Left lung (tissue), 10 donors: Measurements from ENCODE around the gene DEXI. TPM values are rescaled to one million over a fixed set of nuclear protein-coding genes. Genes with fewer than 3 reads are reported as not detected.

Source experiments
- ATAC-seq: fragments of 200-7000 bp; cut with Tn5 transposase; one replicate; pipeline ENCODE4 v1.9.1; 2020; ENCODE audit warnings: moderate library complexity
- DNase-seq, 4 donors: peaks; one replicate each; pipeline ENCODE4 v3.0.0-alpha.2; 2013 to 2020
- H3K27ac ChIP-seq, 2 donors: fragments of 200-600 bp; sonication (generic) in 1 of 2; one replicate each; pipeline versions ENCODE4 v1.5.0 to v1.8.0; 2020 to 2021
- H3K27me3 ChIP-seq, 2 donors: fragments of 200-600 bp; sonication (generic) in 1 of 2; one replicate each; pipeline versions ENCODE4 v1.5.0 to v1.8.0; 2020 to 2021
- H3K36me3 ChIP-seq, 2 donors: fragments of 200-600 bp; sonication (generic) in 1 of 2; one replicate each; pipeline versions ENCODE4 v1.5.0 to v1.8.0; 2020 to 2021
- H3K4me1 ChIP-seq, 2 donors: fragments of 200-600 bp; one replicate each; pipeline ENCODE4 v1.8.0; 2021
- H3K4me3 ChIP-seq, 2 donors: fragments of 200-600 bp; sonication (generic) in 1 of 2; one replicate each; pipeline versions ENCODE4 v1.5.0 to v1.8.0; 2020 to 2021; ENCODE audit warnings: mild to moderate bottlenecking in 1 of 2
- H3K9me3 ChIP-seq, 2 donors: fragments of 200-600 bp; sonication (generic) in 1 of 2; one replicate each; pipeline versions ENCODE4 v1.5.0 to v1.8.0; 2020 to 2021
- CTCF ChIP-seq, 2 donors: fragments of 200-600 bp; sonication (generic) in 1 of 2; IDR thresholded peaks; one replicate each; pipeline versions ENCODE4 v1.5.0 to v1.8.0; 2021; ENCODE audit warnings: antibody characterized with exemption in 2 of 2
- intact Hi-C, 2 donors: fragments of 100-400 bp; cut with DNase I; formaldehyde crosslinking; loops; one replicate each; pipeline versions ENCODE4 v1.11.2 to v1.14.2; 2022
- polyA plus RNA-seq, 6 donors: library from polyadenylated mRNA; unstranded; fragments of 120-200 nt; gene quantifications; one replicate each; pipeline ENCODE4 v1.2.1, GENCODE V29; 2013; ENCODE audit not compliant: insufficient read length in 6 of 6
- total RNA-seq, 2 donors: library from RNA; stranded (reverse); fragmentation: NEBNext Ultra II Directional; extraction: Animal tissue kit (Norgen Biotek cat#: 25700); gene quantifications; one replicate each; pipeline ENCODE4 v1.2.1, GENCODE V29; 2021
- donor health status: DM: no; HTN: yes; CAD: no.
- donor health status: DM: no; HTN: no; CAD: no.

DEXI gene
- total and polyA plus RNA-seq, 8 donors = 30.2 to 54.7 (median 43.5) TPM

GRCh38 chr16:10988164-10988803, 46.0 kb upstream of the DEXI start:
- Histone ChIP-seq H3K4me1 (peaks cover 6 to 35% of the 10 kb centered on the region in 2 donors), H3K9me3 (no peaks in the 10 kb centered on the region), H3K27ac (peak overlapping the region in 1 of 2 donors; percentile 50), H3K4me3 (no peak overlapping the region), H3K27me3 (no peaks in the 10 kb centered on the region), H3K36me3 (peaks cover 0 to 70% of the 10 kb centered on the region in 2 donors)
- DNase-seq (peak in 1 of 4 donors; percentile 64), ATAC-seq (peak; percentile 87)
- peak; percentile 18 to 44 for TF ChIP-seq CTCF (IDR thresholded peaks at IDR 0.05)
- intact Hi-C loops = no loop called here

GRCh38 chr16:10987361-10988163, 45.3 kb upstream of the DEXI start:
- ATAC-seq (no peak), DNase-seq (no peak)
- Histone ChIP-seq H3K4me3 (no peak overlapping the region), H3K27me3 (no peaks in the 10 kb centered on the region), H3K27ac (no peak overlapping the region), H3K4me1 (peaks cover 6 to 35% of the 10 kb centered on the region in 2 donors), H3K36me3 (peaks cover 0 to 76% of the 10 kb centered on the region in 2 donors), H3K9me3 (no peaks in the 10 kb centered on the region)
- no peak for TF ChIP-seq CTCF (IDR thresholded peaks at IDR 0.05)
- intact Hi-C loops = no loop called here

DNA sequence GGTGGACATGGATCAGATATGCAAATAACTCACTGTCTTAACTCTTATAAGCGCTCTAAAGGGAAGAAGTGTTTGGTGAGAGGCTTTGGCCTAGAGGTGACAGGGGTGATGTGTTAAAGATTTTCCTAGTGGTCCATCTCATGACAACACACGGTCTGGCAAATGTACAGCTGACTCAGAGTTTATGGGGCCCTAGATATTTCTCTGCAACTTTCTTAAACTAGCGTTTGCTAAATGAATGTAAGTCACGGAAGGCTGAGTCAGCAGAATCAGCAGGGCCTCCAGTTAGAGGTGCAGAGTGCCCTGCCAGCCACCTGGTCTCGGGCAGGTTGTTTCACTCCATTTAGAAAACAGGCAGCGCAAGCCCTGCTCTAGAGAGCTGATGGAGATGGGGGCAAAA, 42.2 kb upstream of the DEXI start:
- ATAC-seq = no peak
- H3K36me3 ChIP-seq = peaks cover 0 to 86% of the 10 kb centered on the region in 2 donors
- intact Hi-C loops = no loop called here

GRCh38 chr16:10983159-10983558, 40.9 kb upstream of the DEXI start:
- Histone ChIP-seq H3K9me3 (no peaks in the 10 kb centered on the region), H3K27me3 (no peaks in the 10 kb centered on the region), H3K27ac (no peak overlapping the region), H3K4me1 (peaks cover 8 to 26% of the 10 kb centered on the region in 2 donors), H3K4me3 (no peak overlapping the region), H3K36me3 (peaks cover 0 to 85% of the 10 kb centered on the region in 2 donors)
- ATAC-seq = no peak
- DNase-seq = no peak
- intact Hi-C loops = no loop called here
- TF ChIP-seq CTCF (IDR thresholded peaks at IDR 0.05) = no peak

More for the DNA sequence above, 42.2 kb upstream of the DEXI start:
- H3K27me3 ChIP-seq = no peaks in the 10 kb centered on the region
- H3K27ac ChIP-seq = no peak overlapping the region
- DNase-seq = no peak
- no peak overlapping the region for H3K4me3 ChIP-seq
- TF ChIP-seq CTCF (IDR thresholded peaks at IDR 0.05) = no peak
- H3K9me3 ChIP-seq = no peaks in the 10 kb centered on the region
- H3K4me1 ChIP-seq = peaks cover 8 to 34% of the 10 kb centered on the region in 2 donors

DNA sequence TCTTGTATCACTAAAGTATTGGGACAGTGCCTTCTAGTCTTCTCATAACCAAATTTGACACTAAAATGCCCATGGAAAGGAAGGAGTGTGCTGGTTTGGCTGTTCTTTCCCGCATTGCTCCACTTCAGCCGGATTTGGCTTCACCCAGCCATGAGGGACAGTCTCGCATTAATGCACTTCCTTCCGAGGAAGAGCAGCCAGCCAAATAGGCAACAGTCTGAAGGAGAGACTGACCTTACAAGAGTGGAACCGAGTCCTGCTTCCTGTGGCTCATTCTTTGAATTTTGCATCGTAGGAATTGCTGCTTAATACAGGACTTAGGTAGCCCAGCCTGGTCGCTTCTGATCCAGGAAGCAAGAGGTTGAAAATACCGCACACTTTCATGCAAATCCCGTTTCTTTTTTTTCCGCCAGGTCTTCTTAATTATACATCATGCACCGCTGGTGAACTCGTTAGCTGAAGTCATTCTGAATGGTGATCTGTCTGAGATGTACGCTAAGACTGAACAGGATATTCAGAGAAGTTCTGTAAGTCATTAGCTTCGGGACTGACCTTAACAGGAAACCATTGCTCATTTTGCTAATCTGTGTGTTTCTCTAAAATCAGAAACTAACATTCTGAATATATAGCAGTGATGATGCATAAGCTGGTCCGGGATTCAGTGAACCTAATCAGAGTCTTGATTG, 40.3 kb upstream of the DEXI start:
- DNase-seq = no peak
- Histone ChIP-seq H3K4me1 (peaks cover 8 to 22% of the 10 kb centered on the region in 2 donors), H3K27me3 (no peaks in the 10 kb centered on the region), H3K36me3 (peaks cover 0 to 87% of the 10 kb centered on the region in 2 donors), H3K4me3 (no peak overlapping the region), H3K9me3 (no peaks in the 10 kb centered on the region), H3K27ac (no peak overlapping the region)
- no peak for ATAC-seq
- TF ChIP-seq CTCF (IDR thresholded peaks at IDR 0.05) = no peak
- intact Hi-C loops = no loop called here
